GM21381 (cell line): ENCODE measurements around the gene CIAO2B.
A peak's percentile ranks its signal among the peaks of the same experiment; 100 is the strongest.

Source experiments
- ATAC-seq: cut with Tn5 transposase; IDR thresholded peaks from one replicate; pipeline ENCODE4 v1.9.1; 2021; ENCODE audit warnings: mild to moderate bottlenecking, moderate library complexity; ENCODE audit not compliant: unreplicated experiment

CIAO2B gene

DNA sequence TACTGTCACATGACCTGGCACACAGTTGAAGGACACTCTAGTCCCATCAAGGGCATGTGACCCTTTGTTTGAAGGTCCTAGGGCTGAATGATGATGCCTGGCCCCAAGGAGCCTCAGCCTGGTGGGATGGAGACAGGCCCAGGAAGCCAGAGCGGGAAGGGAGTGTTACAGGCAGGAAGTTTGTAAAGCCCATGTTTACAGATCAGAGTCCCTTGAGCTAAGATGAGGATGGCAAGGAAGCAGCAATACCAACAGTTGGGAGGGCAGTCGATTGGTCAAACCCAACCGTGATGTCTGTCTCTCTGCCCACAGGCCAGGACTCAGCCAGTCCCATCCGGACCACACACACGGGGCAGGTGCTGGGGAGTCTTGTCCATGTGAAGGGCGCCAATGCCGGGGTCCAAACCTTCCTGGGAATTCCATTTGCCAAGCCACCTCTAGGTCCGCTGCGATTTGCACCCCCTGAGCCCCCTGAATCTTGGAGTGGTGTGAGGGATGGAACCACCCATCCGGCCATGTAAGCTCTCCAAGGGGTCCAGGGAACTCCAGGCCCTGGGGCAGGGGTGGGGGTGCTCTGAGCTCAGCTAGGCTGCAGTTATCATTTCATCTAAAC lies 3.6 kb upstream of the CIAO2B start:
- no peak for ATAC-seq

- ATAC-seq = no peak
Measured at GRCh38 chr16:66936889-66937554, 2.8 kb upstream of the CIAO2B start.

- no peak for ATAC-seq
Measured at GRCh38 chr16:66936462-66936861, 2.3 kb upstream of the CIAO2B start.

DNA sequence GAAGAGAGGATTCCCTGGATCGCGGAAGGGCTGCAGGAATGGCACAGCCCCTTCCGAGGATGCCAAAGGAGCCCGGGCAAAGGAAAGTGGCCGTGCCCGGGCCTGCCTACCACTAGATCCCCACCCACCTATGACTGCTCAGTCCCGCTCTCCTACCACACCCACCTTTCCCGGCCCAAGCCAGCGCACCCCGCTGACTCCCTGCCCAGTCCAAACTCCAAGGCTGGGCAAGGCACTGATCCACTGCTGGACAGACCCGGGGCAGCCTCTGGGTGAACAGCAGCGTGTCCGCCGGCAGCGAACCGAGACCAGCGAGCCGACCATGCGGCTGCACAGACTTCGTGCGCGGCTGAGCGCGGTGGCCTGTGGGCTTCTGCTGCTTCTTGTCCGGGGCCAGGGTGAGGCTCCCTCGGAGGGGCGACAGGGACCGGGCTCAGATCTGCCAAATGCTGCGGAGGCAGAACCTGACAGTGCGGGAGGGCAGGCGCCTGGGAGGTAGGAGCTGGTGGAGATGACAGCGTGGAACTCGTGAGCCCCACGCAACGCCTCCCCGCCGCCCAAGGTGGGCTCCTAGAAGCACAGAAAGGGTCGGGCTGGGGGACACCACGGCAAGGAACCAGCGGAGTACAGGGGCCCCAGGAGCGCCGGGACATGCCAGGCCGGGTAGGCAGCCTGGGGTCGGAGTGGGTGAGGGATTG lies 1.3 kb upstream of the CIAO2B start, which contains the start of gene CES2:
Gene CES2 (plus strand): TSS at position 203 of the 698 bp plus-strand sequence. CDS start 120 bp downstream, at position 323.
- ATAC-seq = no peak

DNA sequence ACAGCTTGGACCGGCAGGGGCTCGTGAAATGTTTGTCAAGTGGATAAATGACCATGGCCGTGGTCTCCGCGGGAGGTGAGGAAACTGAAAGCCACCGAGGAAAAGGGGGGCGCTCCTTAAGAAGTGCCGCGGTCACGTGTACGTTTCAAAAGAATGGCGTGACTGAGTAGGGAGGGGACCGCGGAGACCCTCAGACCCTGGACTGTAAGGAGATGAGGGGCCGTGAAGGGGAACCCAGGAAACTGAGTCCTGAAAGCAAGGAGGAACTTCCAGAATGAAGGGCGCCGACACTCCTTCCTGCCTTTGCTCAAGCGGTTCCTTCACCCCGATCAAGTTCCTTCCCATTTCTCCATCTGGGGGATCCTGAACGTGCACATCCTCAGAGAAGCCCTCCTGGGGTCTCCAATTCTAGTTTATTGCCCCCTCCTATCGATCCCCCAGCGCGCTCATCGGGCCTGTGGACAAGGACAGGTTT lies 674 bp upstream of the CIAO2B start:
- peak; percentile 21 for ATAC-seq

DNA sequence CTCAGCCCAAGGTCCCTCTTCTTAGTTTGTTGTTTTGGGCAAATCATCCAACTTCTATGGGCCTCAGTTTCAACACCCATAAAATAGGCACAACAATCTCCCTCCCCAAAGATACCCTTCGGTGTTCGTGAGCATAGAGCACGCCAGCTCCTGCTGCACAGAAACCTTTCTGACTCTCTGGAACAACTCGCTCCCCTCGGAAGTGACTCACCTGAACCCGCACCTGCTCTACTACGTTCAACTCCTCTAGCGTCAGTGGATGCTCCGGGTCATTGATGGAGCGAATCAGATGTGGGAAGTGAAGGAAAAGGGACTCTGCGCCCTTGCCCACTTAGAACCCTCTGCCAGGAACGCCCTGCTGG lies 445 bp downstream of the CIAO2B start:
- ATAC-seq = no peak

- no peak for ATAC-seq
Measured at GRCh38 chr16:66932076-66932475, 2.1 kb downstream of the CIAO2B start.

- ATAC-seq = no peak
Measured at GRCh38 chr16:66931665-66932064, 2.5 kb downstream of the CIAO2B start.

DNA sequence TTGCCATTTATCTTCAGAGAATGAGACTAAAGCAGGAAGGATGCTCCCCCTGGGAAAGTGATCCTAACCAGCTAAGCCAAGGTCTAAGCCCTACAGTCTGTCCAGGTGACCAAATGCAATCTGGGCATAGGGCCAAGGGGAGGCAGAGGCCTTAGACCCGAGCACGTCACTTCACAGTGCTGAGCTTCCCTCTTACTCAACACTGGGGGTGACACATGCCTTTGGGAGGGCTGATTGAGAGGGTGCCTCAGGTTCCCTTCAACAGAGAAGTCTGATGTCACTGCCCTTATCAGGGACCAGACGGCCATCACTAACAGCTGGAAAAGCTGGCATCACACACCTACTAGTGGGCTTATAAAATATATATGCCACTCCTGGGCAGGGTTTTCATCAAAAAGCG lies 4.0 kb downstream of the CIAO2B start:
- ATAC-seq = no peak

- no peak for ATAC-seq
Measured at GRCh38 chr16:66928702-66929388, 5.4 kb downstream of the CIAO2B start.

- ATAC-seq = no peak
Measured at GRCh38 chr16:66927918-66928649, 6.1 kb downstream of the CIAO2B start.

- no peak for ATAC-seq
Measured at GRCh38 chr16:66926961-66927436, 7.2 kb downstream of the CIAO2B start.

DNA sequence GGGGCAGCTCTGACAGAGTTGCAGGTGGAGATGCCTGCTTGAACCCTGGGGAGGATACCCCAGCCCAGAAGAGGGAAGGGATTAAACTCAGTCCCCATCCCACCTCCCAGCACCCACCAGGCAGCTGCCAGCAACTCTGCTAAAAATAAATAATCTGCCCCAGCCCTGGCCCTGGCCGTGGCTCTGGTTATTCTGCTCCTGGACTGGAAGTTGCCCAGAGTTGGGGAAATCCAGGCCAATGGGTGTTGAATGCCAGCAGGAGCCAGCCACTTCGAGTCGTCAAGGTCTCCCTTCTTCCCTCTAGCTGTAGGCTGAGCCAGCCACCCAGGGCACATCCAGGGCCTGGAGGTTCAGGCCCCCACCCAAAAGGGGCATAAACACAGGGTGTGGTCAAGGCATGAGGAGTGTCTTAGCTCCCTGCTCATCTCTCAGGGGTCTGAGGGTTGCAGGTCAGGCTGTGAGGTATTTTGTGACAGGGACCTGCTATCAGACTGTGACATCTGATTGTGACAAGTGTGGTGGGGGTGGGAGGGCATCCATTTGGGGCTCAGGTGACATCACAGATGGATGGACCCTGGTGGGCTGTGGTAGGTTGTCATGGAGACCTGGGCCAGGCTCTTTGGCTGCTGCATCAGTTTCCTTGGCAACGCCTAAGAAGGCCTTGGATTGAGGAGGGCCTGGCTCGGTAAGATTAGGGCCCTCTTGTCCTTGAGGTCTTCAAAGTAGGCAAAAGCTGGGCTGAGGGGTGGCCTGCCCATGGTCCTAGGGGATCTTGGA lies 7.8 kb downstream of the CIAO2B start:
- no peak for ATAC-seq

DNA sequence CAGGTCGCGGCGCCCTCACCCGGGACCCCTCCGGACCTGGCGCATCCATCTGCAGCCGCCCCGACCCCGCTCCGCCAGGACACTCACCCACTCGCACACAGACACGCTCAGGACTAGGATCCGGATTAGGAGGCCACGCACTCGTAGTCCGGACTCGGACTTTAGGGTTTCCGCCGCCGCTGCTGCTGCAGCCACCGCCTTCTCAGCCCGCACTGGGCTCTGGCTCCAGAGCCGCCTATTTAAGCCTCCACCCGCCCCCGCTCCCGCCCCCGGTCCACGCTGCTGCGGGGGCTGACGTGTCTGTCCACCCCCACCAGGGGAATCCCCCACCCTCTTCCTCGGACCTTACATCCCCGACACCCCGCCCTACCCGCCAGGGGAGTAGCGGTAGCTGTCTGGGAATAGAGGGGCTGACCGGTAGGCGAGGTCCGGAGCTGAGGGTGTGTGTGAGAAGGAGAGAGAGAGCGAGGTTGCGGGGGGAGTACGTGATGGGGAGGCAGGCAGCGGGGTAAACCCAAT lies 8.8 kb downstream of the CIAO2B start, which contains the start of gene RRAD:
Gene RRAD (minus strand): TSS at position 214 of the 519 bp plus-strand sequence. CDS start 356 bp downstream, outside the sequence.
- ATAC-seq = no peak

DNA sequence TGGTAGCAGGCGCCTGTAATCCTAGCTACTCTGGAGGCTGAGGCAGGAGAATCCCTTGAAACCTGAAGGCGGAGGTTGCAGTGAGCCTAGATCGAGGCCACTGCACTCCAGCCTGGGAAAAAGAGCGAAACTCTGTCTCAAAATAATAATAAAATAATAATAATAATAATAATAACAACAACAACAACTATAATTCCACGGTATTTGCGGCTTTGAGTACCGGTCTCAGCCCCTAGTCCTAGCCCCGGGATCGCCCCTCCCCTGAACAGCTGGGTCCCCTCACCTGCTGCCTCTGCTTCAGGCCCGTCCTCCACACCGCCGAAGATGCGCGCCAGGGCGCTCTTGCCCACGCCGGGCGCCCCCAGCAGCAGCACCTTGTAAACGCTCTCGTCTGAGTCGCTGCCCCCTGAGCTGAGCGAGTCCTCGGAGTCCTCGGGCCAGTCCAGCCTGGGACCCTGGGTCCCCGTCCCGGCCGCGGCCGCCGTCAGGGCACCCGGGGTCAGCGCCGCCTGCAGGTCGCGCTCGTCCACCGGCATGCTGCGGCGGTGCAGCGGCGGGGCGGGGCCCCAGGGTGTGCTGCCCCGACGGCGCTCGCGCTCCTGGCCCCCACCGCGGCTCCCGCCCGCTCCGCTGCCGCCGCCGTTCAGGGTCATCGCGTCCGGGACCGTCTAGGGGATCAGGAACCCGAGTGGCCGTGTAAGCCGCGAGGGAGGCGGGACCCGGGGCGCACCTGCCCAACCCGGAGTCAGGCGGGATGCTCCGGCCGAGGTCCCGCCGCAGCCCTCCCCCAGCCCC lies 9.5 kb downstream of the CIAO2B start:
- no peak for ATAC-seq

DNA sequence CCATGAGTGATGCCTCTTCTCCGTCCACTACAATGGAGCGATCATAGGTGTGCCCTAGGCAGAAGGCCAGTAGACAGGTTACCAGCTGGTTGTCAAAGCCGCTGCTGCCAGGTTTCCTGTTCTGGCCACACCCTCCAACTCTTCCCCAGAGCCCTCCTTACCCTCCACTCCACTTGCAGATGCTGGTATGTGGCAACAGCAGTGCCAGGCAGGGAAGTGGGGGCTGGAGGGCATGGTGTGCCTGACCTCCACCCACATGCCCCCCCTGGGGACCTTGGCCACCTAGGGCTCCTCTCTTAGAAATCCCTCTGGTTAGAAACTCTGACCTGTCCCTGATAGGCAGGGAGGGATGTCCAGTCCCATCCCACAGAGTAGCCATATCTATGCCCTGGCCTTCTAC lies 10.3 kb downstream of the CIAO2B start:
- no peak for ATAC-seq

DNA sequence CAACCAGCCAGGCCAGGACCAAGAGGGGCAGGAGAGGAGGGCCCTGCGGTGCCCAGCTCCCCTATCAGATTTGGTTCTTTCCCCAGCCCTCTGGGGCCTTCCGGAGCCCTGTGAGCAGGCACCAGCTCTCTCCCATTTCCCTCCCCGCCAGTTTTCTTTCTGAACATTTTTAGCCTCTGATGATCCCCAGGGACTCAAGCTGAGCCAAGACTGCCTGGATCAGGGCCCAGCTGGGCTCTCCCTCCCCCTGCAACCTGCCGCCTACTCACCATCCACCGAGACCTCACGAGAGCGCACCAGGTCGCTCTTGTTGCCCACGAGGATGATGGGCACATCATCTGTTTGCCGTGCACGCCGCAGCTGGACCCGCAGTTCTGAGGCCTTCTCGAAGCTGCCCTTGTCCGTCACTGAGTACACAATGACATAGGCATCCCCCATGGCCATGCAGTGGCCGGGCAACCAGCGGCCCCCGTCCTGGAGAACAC lies 10.9 kb downstream of the CIAO2B start:
- ATAC-seq = no peak

DNA sequence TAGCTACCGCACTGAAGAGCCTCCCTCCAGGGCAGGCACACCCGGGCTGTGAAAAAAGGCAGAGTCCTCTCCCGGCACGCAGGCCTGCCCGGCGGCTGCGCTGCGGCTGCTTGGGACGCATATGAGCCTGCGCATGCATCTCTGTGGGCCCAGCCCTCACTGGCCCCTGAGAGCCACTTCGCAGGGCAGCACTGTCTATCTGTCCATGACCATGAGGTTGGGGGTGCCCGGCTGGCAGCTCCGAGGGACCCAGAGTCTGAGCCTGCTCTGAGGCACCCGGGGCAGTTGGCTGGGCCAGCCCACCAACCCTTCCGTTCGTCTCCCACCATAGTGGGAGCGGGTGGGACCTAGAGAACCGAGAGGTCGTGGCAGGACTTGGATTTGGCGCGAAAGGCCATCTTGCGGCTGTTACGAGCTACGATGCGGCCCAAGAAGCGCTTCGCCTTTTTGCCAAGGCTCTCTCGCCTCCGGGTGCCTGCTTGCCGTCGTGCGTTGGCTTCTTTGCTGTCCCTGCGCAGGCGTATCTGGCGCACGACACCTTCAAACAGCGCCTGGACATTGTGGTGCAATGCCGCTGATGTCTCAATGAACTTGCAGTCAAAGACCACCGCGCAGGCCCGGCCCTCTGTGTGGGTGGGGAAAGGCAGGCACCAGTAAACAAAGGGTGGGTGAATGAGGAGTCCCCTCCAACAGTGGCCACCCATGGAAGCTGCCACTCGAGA lies 12.3 kb downstream of the CIAO2B start:
- no peak for ATAC-seq
